Stimulated activated naive CD4-positive, alpha-beta T cell (primary cell): Measurements from ENCODE around the gene GADD45G.

Experiments used
- DNase-seq, 6 experiments: peaks; one replicate each; lab custom pipeline; 2025; lab: John Stamatoyannopoulos, UW

GADD45G gene

GRCh38 chr9:89630508-89630907 is 25.7 kb downstream of the GADD45G start:
- no peak for DNase-seq

DNA sequence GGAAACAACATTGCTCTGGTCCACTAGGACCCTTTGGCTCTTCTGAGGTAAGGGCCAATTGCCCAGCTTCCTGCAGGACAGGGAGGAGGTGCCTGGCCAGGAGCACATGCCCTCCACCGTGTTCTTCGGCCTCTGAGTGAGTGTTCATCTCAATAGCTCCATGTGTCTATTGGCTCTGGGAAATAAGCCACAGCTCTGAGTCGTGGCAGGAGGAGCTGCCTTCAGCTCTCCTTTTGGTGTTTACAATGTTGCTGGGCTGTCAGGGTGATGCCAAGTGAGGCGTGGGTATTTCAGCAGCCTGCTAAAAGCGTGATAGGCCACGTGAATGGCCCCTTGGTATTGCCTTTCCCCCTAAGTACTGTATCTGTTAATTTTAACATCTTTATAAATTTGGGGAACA is 26.6 kb downstream of the GADD45G start:
- no peak for DNase-seq

- no peak for DNase-seq
These were observed 27.5 kb downstream of the GADD45G start for GRCh38 chr9:89632192-89632733.

- no peak for DNase-seq
These were observed 27.9 kb downstream of the GADD45G start for GRCh38 chr9:89632736-89633135.

GRCh38 chr9:89633404-89633803 is 28.6 kb downstream of the GADD45G start:
- DNase-seq: no peak

GRCh38 chr9:89633920-89634319 is 29.1 kb downstream of the GADD45G start:
- DNase-seq: no peak

GRCh38 chr9:89634995-89635742 is 30.4 kb downstream of the GADD45G start:
- DNase-seq: no peak

DNA sequence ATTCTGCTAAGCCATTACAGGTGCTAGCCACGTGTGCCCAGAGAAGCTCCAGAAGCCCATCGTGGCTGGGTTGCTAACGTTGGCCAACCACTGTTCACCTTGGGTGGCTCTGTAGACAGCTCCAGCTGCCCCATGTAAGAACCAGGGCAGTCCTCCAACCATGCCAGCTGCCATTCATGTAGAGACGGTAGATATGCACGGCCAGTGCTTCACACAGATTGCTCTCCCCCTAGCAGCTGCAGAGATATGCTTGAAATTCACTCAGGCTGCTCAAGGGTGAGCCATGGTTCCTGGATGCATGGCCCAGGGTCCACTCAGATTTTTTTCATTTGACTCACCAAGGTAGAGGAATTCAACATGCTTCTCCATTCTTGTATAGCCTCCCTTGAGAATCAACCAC is 31.0 kb downstream of the GADD45G start:
- no peak for DNase-seq

GRCh38 chr9:89637787-89638186 is 33.0 kb downstream of the GADD45G start:
- no peak for DNase-seq

DNA sequence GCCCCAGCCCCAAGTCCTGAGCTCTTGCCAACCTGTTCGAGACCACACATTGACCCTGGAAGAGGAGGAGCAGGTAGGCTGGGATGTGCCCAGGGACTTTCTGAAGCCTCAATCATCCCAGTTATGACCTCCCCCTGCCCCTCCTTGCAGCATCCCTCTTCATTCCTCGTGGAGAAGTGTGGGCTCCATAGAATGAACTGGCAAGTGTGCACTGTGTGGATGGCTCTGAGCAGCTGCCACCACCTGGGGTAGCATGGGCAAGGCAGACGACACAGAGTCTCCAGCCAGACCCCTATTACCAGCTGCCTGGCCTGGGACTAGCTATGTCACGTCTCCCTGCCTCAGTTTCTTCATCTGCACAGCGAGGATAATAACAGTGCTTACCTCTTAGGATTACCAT is 33.5 kb downstream of the GADD45G start:
- DNase-seq: no peak

DNA sequence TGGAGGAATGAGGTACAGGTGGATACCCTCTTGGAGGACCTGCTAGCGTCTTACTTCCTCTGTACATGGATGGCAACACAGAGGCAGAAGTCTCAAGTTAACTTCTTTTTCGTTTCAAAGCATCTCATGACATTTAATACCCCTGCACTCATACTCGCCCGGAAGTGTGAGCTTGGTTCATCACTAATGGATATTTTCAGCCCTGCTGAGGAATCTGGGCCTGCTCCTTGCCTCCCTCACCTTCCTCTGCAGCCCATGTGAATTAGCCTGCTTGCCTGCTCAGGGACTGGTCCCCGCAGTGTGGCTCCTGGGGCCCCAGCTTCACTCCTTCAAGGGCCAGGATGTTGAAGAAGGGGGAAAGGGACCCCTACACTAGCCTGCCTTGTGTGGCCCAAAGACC is 34.1 kb downstream of the GADD45G start:
- DNase-seq: no peak

DNA sequence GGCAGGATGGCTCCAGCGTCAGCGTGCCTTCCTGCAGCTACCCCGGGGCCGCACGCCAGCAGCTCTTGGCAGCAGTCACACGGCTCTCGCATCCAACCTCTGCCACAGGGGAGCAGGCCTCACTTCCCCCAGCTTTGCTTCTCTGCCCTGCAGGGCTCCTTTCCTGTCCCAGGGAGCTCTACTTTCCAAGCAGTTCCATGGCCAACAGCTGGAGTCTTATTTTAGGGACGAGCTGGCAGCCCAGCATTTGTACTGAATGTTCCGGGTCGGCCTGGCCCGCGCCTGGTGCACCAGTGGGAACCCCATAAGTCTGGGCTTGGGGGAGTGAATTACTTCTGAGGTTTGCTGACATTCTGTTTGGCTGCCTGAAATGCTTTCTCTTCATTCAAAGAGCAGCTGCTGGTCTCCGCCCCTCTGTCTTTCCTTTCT is 34.6 kb downstream of the GADD45G start:
- DNase-seq: no peak

- no peak for DNase-seq
These were observed 35.1 kb downstream of the GADD45G start for GRCh38 chr9:89639961-89640360.

DNA sequence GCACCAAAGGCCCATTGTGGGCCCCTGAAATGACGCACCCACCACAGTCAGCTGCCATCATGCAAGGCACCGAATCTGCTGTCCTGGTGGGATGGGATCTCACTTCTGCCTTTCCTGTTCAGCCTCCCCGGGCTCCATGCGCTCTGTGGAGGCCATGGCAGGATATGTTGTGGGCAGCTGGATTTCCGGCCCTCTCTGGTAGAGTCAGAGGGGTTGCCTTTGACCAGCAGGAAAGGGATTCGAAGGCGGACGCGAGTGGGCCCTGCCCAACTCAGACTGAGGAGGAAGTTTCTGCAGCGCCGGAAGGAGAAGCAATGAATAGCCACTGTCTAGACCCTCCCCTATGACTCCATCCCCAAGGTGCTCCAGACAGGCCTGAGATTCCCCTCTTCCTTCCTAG is 35.5 kb downstream of the GADD45G start:
- DNase-seq: no peak

- no peak for DNase-seq
These were observed 36.0 kb downstream of the GADD45G start for GRCh38 chr9:89640801-89641200.

DNA sequence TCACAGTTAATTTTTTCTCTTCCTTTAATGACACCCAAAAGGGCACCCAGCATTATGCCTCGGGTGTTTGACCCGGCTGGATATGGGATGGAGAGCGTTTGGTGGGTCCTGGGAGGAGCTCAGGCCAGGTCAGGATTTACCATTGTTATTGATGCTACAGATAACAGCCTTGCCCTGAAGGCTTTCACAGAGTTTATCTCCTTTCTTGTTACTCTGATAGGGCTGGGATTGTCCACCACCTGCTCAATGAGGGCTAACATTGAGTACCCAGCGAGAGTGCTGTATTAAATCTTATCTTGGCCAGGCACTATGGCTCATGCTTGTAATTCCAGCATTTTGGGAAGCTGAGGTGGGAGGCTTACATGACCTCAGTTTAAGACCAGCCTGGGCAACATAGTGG is 37.2 kb downstream of the GADD45G start:
- no peak for DNase-seq

DNA sequence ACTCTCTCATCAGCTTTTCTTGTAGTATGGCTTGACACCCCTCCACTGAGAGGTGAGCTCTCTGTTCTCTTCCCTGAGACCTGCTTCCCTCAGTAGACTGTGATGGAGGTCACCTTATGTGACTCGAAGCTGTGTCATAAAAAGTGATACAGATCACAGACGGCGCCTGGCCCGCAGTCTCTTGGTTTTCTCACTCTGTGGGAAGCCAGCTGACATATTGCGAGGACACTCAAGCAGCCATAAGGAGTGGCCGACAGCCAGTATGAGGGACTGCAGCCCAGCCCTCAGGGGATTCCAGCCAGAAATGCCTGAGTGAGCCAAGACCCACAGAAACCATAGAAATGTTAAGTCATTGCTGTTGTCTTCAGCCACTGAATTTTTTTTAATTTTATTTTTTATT is 38.0 kb downstream of the GADD45G start:
- no peak for DNase-seq

GRCh38 chr9:89646189-89646939 is 41.6 kb downstream of the GADD45G start:
- no peak for DNase-seq

DNA sequence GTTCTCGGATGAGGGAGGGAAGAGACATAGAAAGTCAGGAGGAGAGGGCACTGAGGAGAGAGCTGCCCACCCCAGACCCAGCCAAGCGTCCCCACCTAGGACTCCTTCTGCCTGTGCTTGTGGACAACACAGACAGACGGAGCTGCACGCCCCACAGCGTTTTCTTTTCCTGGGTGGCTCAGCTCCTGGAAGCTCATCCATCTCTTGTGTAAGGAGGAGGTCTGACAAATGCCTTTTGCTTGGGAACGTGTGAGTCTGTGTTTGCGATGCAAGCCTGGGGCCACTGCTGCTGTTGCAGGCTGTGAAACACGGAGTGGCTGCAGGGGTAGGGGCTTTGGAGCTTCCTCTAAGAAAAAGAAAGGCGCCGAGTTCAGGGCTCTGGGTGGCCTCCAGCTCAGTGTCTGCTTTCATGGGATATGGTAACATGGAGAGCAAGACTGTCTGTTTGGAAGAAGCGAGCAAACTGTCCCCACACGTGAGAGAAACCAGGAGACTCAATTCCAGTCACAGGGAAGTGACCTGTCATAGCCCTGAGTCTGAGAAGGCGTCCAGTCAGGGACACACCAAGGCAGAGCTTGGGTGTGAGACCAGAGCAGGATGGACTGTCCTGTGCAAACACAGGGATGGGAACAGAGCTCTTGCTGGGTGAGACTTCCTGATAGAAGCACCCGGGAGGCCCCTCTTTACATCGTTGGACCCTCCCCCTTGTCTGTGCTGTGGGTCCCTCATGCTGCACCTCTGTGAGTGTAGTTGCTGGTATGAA is 42.7 kb downstream of the GADD45G start:
- DNase-seq: no peak

- no peak for DNase-seq
These were observed 43.6 kb downstream of the GADD45G start for GRCh38 chr9:89648247-89649000.

- DNase-seq: no peak
These were observed 44.4 kb downstream of the GADD45G start for GRCh38 chr9:89649039-89649691.
